ENCODE data around the gene SUGCT.
"Not testable (repeated sequence)": the region's sequence is repeated elsewhere in the genome, so short reads cannot be mapped to it uniquely, and the experiment has no call there.

Gene SUGCT

GRCh38 chr7:40599836-40600235 lies 465.0 kb downstream of the SUGCT start:
- H3K27me3 ChIP-seq (ENCODE audit: insufficient read depth, low read depth, severe bottlenecking): no peaks in the 10 kb centered on the region
- TF ChIP-seq, protein P1, sequence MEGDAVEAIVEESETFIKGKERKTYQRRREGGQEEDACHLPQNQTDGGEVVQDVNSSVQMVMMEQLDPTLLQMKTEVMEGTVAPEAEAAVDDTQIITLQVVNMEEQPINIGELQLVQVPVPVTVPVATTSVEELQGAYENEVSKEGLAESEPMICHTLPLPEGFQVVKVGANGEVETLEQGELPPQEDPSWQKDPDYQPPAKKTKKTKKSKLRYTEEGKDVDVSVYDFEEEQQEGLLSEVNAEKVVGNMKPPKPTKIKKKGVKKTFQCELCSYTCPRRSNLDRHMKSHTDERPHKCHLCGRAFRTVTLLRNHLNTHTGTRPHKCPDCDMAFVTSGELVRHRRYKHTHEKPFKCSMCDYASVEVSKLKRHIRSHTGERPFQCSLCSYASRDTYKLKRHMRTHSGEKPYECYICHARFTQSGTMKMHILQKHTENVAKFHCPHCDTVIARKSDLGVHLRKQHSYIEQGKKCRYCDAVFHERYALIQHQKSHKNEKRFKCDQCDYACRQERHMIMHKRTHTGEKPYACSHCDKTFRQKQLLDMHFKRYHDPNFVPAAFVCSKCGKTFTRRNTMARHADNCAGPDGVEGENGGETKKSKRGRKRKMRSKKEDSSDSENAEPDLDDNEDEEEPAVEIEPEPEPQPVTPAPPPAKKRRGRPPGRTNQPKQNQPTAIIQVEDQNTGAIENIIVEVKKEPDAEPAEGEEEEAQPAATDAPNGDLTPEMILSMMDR (IDR thresholded peaks at IDR 0.05; ENCODE audit: low read depth, low read length): no peak
- H3K9me3 ChIP-seq (ENCODE audit: severe bottlenecking): peaks cover 2% of the 10 kb centered on the region
- H3K36me3 ChIP-seq: no peaks in the 10 kb centered on the region
- H3K27ac ChIP-seq: no peak overlapping the region
- DNase-seq: no peak
- no peak overlapping the region for H3K4me3 ChIP-seq (ENCODE audit: low read depth, low read length)

- not testable (repeated sequence) for H3K4me3 ChIP-seq (ENCODE audit: low read depth, low read length); DNase-seq; H3K9me3 ChIP-seq (ENCODE audit: severe bottlenecking); H3K27me3 ChIP-seq (ENCODE audit: insufficient read depth, low read depth, severe bottlenecking); H3K27ac ChIP-seq; H3K36me3 ChIP-seq
Observed at GRCh38 chr7:40602351-40602750, 467.5 kb downstream of the SUGCT start.

- Histone ChIP-seq H3K27me3 (ENCODE audit: insufficient read depth, low read depth, severe bottlenecking) (no peaks in the 10 kb centered on the region), H3K36me3 (no peaks in the 10 kb centered on the region), H3K4me3 (ENCODE audit: low read depth, low read length) (no peak overlapping the region), H3K27ac (no peak overlapping the region), H3K9me3 (ENCODE audit: severe bottlenecking) (peaks cover 2% of the 10 kb centered on the region)
- TF ChIP-seq, protein P1 (IDR thresholded peaks at IDR 0.05; ENCODE audit: low read depth, low read length): peak; percentile 86
- peak; percentile 60 for DNase-seq
Observed at GRCh38 chr7:40604601-40605438, 470.0 kb downstream of the SUGCT start.

DNA sequence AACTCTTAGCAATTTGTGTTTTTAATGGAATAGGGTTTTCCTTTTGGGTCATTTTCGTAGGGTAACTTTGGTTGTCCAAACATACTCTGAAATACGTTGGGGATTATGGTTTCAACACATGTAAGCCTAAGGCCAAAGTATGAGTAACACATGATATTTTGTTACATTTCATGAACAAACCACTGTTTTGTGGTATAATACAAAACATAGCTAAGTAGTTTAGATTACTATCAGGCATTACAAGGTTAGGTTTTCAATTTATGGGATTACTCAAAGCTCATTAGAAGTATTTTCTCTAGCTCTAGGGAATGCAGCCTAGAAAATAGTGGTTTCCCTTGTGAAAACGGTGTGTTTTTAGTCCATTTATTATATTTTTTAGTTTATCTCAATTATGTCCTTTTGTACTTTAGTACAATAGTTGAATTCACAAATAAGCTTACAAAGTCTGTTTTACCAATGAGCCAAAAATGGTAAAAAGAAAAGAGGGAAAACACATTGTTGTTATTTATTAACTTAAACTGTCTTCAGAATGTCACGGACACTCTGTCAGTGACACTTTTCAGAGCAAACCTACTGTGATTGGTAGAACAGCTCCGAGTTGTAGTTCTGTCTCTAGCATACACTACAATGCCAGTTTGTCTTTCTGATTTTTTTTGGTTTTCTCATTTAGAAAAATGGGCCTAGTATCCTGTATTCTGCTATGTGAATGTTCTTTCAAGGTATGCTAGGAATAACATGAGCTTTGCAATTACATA lies 473.7 kb downstream of the SUGCT start:
- H3K27me3 ChIP-seq (ENCODE audit: insufficient read depth, low read depth, severe bottlenecking): no peaks in the 10 kb centered on the region
- H3K36me3 ChIP-seq: no peaks in the 10 kb centered on the region
- TF ChIP-seq, protein P1 (IDR thresholded peaks at IDR 0.05; ENCODE audit: low read depth, low read length): no peak
- DNase-seq: no peak
- no peaks in the 10 kb centered on the region for H3K9me3 ChIP-seq (ENCODE audit: severe bottlenecking)
- no peak overlapping the region for H3K27ac ChIP-seq
- no peak overlapping the region for H3K4me3 ChIP-seq (ENCODE audit: low read depth, low read length)

- TF ChIP-seq, protein P1 (IDR thresholded peaks at IDR 0.05; ENCODE audit: low read depth, low read length): no peak
Observed at GRCh38 chr7:40610461-40610860, 475.7 kb downstream of the SUGCT start.

GRCh38 chr7:40611095-40611871 lies 476.5 kb downstream of the SUGCT start:
- no peaks in the 10 kb centered on the region for H3K27me3 ChIP-seq (ENCODE audit: insufficient read depth, low read depth, severe bottlenecking)
- H3K4me3 ChIP-seq (ENCODE audit: low read depth, low read length): no peak overlapping the region
- H3K27ac ChIP-seq: no peak overlapping the region
- H3K36me3 ChIP-seq: no peaks in the 10 kb centered on the region
- H3K9me3 ChIP-seq (ENCODE audit: severe bottlenecking): no peaks in the 10 kb centered on the region
- no peak for DNase-seq
- TF ChIP-seq, protein P1 (IDR thresholded peaks at IDR 0.05; ENCODE audit: low read depth, low read length): no peak

More at GRCh38 chr7:40610461-40610860, 475.7 kb downstream of the SUGCT start:
- DNase-seq: no peak
- Histone ChIP-seq H3K9me3 (ENCODE audit: severe bottlenecking) (no peaks in the 10 kb centered on the region), H3K27me3 (ENCODE audit: insufficient read depth, low read depth, severe bottlenecking) (no peaks in the 10 kb centered on the region), H3K36me3 (no peaks in the 10 kb centered on the region), H3K4me3 (ENCODE audit: low read depth, low read length) (no peak overlapping the region), H3K27ac (no peak overlapping the region)

All from WERI-Rb-1 (cell line).